Activated CD8-positive, alpha-beta T cell treated with anti-CD3 and anti-CD28 coated beads, Interleukin-2, amount 10 ng/mL, durations not matched to agents 7 days and 5 days (primary cell): ENCODE measurements around the gene FGF14. TPM values are rescaled to one million over a fixed set of nuclear protein-coding genes. Genes with fewer than 3 reads are reported as not detected.

ENCODE experiments used
- ATAC-seq: fragments of 150-1000 bp; cut with Tn5 transposase; one replicate; pipeline ENCODE4 v1.10.0; 2021; ENCODE audit warnings: moderate library complexity
- CTCF ChIA-PET: fragments of 350-600 bp; sonication (Branson Sonifier 250); formaldehyde crosslinking; loops from one replicate; lab custom pipeline; 2021; ENCODE audit warnings: antibody characterized with exemption; lab: Charles Lee
- POLR2A ChIA-PET: fragments of 350-600 bp; sonication (Branson Sonifier 250); formaldehyde crosslinking; loops from one replicate; lab custom pipeline; 2021; ENCODE audit warnings: antibody characterized with exemption; lab: Charles Lee
- DNase-seq: peaks from one replicate; pipeline ENCODE4 v3.0.0-alpha.2; 2020
- H3K27ac Mint-ChIP-seq: one replicate; pipeline ENCODE4 v1.8.0; 2021; ENCODE audit warnings: mild to moderate bottlenecking, mixed read lengths
- H3K27me3 Mint-ChIP-seq: one replicate; pipeline ENCODE4 v1.8.0; 2021; ENCODE audit warnings: low read depth, mixed read lengths
- H3K36me3 Mint-ChIP-seq: one replicate; pipeline ENCODE4 v1.8.0; 2021; ENCODE audit warnings: low read depth, mixed read lengths
- H3K4me1 Mint-ChIP-seq: one replicate; pipeline ENCODE4 v1.8.0; 2021; ENCODE audit warnings: low read depth, mixed read lengths
- H3K4me3 Mint-ChIP-seq: one replicate; pipeline ENCODE4 v1.8.0; 2021; ENCODE audit warnings: mild to moderate bottlenecking, mixed read lengths
- H3K9me3 Mint-ChIP-seq: one replicate; pipeline ENCODE4 v1.8.0; 2022; ENCODE audit warnings: mixed read lengths; ENCODE audit not compliant: insufficient read depth
- total RNA-seq, 2 experiments: library from RNA; stranded (reverse); gene quantifications; one replicate each; pipeline ENCODE4 v1.2.3, GENCODE V29; 2021

FGF14 gene
- total RNA-seq, 2 experiments from 2014 or later: not detected

DNA sequence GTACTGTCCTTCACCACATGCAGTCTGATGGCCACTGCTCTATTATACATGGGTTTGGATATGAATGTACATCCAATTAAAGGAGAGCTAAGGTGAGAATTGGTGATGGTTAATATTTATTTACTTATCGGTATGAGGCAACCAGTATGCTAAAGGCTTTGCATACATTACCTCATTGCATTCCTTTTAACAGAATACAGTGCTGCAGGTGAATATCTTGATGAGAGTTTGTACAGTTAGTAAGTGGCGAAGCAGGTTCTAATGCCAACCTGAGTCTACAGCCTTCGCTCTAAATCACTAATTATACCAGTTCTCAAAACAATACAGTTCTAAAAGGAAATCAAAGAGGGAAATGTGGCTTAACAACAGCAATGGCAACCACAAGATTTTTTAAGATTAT lies 665.3 kb downstream of the FGF14 start:
- H3K27me3 Mint-ChIP-seq: no peaks in the 10 kb centered on the region
- no peak for DNase-seq
- ChIA-PET POLR2A (no interaction called here), CTCF (no interaction called here)
- ATAC-seq: no peak
- no peak overlapping the region for H3K4me3 Mint-ChIP-seq
- no peak overlapping the region for H3K27ac Mint-ChIP-seq
- H3K4me1 Mint-ChIP-seq: no peaks in the 10 kb centered on the region
- H3K9me3 Mint-ChIP-seq: no peaks in the 10 kb centered on the region
- H3K36me3 Mint-ChIP-seq: no peaks in the 10 kb centered on the region

DNA sequence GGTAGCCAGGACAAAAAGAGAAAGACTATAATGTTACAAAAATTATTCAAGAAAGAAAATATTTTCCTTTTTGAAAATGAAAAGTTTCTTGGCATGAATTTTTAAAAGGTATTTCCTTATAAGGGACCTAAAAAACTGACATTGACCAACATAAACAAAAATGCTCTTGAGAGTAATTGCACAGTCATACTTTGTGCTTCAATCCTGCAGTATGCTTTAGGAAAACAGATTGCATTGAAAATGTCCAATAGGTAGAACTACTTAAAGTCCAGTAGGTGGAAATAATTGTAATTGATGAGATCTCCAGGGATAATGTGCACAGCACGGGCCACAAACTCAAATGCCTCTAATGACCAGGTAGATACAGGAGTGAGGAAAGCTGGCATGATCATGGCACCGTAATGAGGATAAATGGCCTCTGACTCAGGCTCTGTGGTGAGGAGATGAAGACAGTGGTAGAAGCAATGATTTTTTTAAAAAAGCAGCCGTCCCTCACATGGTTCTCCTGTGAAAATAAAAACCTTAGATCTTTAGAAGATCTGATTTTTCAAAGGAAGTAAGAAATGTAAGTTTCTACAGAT lies 671.3 kb downstream of the FGF14 start:
- H3K36me3 Mint-ChIP-seq: no peaks in the 10 kb centered on the region
- H3K27ac Mint-ChIP-seq: no peak overlapping the region
- H3K4me3 Mint-ChIP-seq: no peak overlapping the region
- CTCF ChIA-PET: no interaction called here
- no peaks in the 10 kb centered on the region for H3K27me3 Mint-ChIP-seq
- no peak for DNase-seq
- no peaks in the 10 kb centered on the region for H3K4me1 Mint-ChIP-seq
- H3K9me3 Mint-ChIP-seq: no peaks in the 10 kb centered on the region
- no peak for ATAC-seq
- POLR2A ChIA-PET: no interaction called here

DNA sequence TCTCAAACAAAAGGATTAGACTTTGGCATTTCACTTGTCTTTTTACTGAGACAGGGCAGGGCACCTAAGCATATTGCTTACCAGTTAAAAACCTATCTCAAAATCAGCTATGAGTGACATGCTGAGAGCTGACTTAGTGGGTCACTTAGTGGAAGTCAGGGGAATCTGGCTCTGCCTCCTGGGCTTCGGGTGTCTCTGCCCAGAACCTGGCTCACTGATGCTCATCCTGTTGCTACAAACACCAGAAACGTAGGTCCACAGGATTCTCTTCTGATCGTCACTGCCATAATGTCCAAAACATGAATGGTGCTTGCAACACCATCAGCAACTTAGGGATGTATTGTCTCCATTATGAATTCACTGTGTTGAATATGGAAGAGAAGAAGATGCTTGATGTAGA lies 673.2 kb downstream of the FGF14 start:
- ChIA-PET POLR2A (no interaction called here), CTCF (no interaction called here)
- Mint-ChIP-seq H3K4me3 (no peak overlapping the region), H3K9me3 (no peaks in the 10 kb centered on the region), H3K27me3 (no peaks in the 10 kb centered on the region), H3K27ac (no peak overlapping the region), H3K36me3 (no peaks in the 10 kb centered on the region), H3K4me1 (no peaks in the 10 kb centered on the region)
- ATAC-seq (no peak), DNase-seq (no peak)

DNA sequence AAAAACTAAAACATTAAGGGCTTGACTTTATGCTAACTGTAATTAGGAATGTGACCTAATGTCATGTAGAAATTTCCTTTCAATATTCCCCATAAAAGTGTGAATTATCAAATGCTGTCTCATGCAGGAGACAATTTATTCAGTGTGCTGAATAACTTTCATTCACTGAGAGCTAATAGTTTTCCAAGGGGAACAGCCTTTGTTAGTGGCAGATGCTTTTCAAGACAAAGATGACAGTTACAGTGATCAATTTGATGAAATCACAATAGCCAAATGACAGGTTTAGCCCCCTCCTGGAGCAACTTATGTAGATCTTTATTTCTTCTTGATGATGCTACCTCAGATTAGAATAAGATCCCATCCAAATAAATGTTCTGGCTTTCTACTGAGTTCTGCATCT lies 673.8 kb downstream of the FGF14 start:
- H3K27ac Mint-ChIP-seq: no peak overlapping the region
- H3K4me1 Mint-ChIP-seq: no peaks in the 10 kb centered on the region
- CTCF ChIA-PET: interaction anchor here (1.2 kb wide), 1 partner anchor 582 kb away, joined by 3 read pairs; no protein-coding TSS in a partner anchor
- no peak for ATAC-seq
- no peak for DNase-seq
- no peaks in the 10 kb centered on the region for H3K9me3 Mint-ChIP-seq
- H3K4me3 Mint-ChIP-seq: no peak overlapping the region
- POLR2A ChIA-PET: no interaction called here
- H3K27me3 Mint-ChIP-seq: no peaks in the 10 kb centered on the region
- no peaks in the 10 kb centered on the region for H3K36me3 Mint-ChIP-seq

DNA sequence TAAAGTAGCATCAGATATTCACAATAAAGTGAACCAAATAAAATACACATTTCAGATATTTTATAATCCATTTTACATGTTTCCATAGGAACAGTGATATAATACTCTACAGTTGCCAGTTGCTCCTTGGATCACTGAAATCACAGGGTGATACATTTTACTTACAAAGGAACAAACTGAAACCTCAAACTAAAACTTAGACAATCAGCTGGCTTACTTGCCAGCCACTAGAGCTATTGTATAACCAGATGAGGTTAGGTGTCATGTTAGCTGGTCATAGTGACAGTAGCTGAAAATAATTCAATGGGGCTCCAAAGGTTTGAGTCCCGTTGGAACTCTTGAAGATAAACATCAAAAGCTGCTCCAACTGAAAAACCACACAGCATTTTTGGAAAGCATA lies 674.7 kb downstream of the FGF14 start:
- DNase-seq (no peak), ATAC-seq (no peak)
- Mint-ChIP-seq H3K9me3 (no peaks in the 10 kb centered on the region), H3K4me3 (no peak overlapping the region), H3K27me3 (no peaks in the 10 kb centered on the region), H3K36me3 (no peaks in the 10 kb centered on the region), H3K27ac (no peak overlapping the region), H3K4me1 (no peaks in the 10 kb centered on the region)
- CTCF ChIA-PET: interaction anchor here (1.2 kb wide), 1 partner anchor 582 kb away, joined by 3 read pairs; no protein-coding TSS in a partner anchor
- POLR2A ChIA-PET: no interaction called here

DNA sequence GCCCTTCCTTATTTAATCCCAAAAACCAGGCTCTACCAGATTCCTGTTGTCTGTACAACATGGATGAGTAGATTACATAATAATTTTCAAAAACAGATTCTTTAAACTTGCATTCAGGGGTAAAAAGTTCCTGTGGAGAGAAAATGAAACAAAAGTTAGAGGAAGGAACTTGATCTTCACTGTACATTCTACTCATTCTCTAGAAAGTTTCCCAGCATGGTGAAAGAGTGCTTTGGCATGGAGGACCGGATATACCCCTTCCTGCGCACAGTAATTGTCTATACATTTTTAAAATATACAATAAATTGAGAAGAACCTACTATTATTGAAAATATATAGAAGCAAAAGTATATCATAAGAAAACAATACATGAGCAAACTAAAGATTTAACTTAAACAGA lies 675.2 kb downstream of the FGF14 start:
- Mint-ChIP-seq H3K9me3 (no peaks in the 10 kb centered on the region), H3K4me3 (no peak overlapping the region), H3K4me1 (no peaks in the 10 kb centered on the region), H3K27ac (no peak overlapping the region), H3K27me3 (no peaks in the 10 kb centered on the region), H3K36me3 (no peaks in the 10 kb centered on the region)
- ATAC-seq: no peak
- no peak for DNase-seq
- ChIA-PET CTCF (no interaction called here), POLR2A (no interaction called here)

DNA sequence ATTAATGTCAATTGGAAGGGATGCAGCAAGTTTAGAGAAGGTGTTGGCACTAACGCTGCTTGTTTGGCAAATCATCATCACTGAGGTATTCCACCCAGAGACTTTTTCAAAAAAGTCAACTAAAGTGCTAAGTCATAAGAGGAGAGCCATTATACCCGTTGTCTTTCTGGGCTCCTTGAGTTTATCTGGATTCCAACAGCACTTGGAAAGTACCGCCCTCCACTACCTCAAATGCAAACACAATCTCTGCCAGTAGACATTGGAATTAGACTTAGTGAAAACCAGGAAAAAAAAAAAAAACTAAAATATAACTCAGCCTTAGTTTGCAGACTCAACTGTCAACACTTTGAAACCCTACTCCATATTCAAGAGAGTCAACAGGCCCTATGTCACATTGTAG lies 683.4 kb downstream of the FGF14 start:
- H3K36me3 Mint-ChIP-seq: no peaks in the 10 kb centered on the region
- POLR2A ChIA-PET: no interaction called here
- H3K9me3 Mint-ChIP-seq: no peaks in the 10 kb centered on the region
- H3K4me1 Mint-ChIP-seq: no peaks in the 10 kb centered on the region
- no peak overlapping the region for H3K4me3 Mint-ChIP-seq
- H3K27ac Mint-ChIP-seq: no peak overlapping the region
- ATAC-seq: no peak
- CTCF ChIA-PET: no interaction called here
- H3K27me3 Mint-ChIP-seq: no peaks in the 10 kb centered on the region
- DNase-seq: no peak

DNA sequence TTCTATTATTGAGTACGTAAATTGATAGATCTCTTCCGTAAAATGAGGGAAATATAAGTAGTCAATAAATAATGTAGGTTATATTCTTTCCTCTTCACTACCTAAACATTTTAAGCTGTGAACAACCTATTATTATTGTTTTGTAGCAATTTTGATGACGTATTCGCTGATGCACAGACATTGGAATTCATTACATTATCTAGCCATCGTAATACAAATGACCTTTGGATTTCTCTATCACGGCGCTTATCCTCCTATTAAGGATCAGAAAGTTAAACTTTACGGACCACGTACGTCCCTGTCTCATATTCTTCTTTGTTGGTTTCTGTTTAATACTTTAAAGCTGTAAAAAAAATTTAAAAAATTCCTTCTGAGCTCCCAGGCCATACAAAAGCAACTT lies 684.5 kb downstream of the FGF14 start:
- Mint-ChIP-seq H3K4me1 (no peaks in the 10 kb centered on the region), H3K9me3 (no peaks in the 10 kb centered on the region), H3K4me3 (no peak overlapping the region), H3K27me3 (peaks cover 2% of the 10 kb centered on the region), H3K36me3 (no peaks in the 10 kb centered on the region), H3K27ac (no peak overlapping the region)
- ATAC-seq (no peak), DNase-seq (no peak)
- ChIA-PET POLR2A (no interaction called here), CTCF (no interaction called here)

DNA sequence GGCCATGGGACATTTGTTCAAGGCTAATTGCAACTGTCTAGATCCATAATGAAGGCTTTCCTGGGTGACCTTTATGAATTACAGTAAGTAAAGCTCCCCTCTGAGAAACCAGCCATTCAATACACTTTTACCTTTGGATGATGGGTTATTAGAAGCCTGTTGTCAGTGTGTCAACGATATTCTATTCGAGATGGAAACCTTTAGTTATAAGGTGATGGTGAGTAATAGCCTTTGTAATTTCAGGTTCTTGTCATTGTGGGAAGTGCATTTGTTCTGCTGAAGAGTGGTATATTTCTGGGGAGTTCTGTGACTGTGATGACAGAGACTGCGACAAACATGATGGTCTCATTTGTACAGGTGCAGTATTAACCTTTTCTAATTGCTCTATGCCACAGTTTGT lies 687.7 kb downstream of the FGF14 start:
- H3K9me3 Mint-ChIP-seq: no peaks in the 10 kb centered on the region
- CTCF ChIA-PET: no interaction called here
- peaks cover 2% of the 10 kb centered on the region for H3K27me3 Mint-ChIP-seq
- no peaks in the 10 kb centered on the region for H3K36me3 Mint-ChIP-seq
- DNase-seq (no peak), ATAC-seq (no peak)
- POLR2A ChIA-PET: no interaction called here
- no peak overlapping the region for H3K4me3 Mint-ChIP-seq
- no peak overlapping the region for H3K27ac Mint-ChIP-seq
- H3K4me1 Mint-ChIP-seq: no peaks in the 10 kb centered on the region

DNA sequence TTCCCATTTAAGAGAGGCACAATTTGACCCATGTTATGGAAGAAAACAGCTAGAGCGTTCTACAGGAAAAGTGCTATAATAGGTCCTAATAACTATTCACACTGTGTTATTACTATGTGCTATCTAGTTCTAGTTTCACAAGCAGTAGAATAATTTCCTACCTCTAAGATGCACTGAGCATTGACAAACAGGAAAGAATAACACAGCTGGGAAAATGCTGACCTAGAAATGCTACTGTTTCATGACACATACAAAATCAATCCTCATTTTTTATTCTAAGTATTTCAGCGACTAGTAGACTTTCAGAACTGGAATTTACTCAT lies 689.9 kb downstream of the FGF14 start:
- peaks cover 2% of the 10 kb centered on the region for H3K4me1 Mint-ChIP-seq
- H3K9me3 Mint-ChIP-seq: no peaks in the 10 kb centered on the region
- DNase-seq (no peak), ATAC-seq (no peak)
- H3K27me3 Mint-ChIP-seq: peaks cover 2% of the 10 kb centered on the region
- H3K36me3 Mint-ChIP-seq: no peaks in the 10 kb centered on the region
- no peak overlapping the region for H3K27ac Mint-ChIP-seq
- CTCF ChIA-PET: interaction anchor here (1.7 kb wide), 1 partner anchor 10 kb away, joined by 4 read pairs; no protein-coding TSS in a partner anchor
- no peak overlapping the region for H3K4me3 Mint-ChIP-seq
- POLR2A ChIA-PET: no interaction called here

DNA sequence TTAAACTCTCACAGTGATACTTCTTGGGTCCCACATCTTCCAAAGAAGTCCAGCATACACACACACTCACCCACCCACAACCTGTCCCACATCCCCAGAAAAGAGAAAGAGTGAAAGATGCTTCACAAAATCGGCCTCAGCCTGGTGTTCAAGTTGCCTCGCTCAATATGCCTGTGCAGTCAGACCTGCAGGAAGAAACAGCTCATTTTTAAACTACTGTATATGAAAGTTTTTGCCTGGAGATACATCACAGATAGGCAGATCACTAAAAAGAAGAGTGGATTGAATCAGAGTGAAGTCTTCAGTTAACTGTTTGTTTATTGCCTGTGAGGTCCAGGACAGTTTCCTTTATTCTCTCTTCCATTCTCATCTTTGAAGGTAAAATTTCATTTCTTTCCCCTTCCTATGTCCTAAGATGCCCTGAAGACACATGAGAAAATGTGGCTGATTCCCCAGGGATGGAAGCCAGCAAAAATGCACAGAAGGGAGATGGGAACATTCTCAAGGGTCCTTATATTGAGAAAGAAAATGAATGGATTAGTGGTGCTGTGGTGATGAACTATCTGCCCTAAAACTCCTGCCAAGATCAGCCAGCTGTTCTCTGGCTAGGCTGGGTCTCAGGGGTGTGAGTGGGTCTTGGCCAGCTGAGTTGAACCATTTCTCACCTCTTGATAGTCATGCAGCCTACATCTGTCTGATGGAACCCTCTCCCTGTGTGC lies 690.4 kb downstream of the FGF14 start:
- H3K27me3 Mint-ChIP-seq: peaks cover 5% of the 10 kb centered on the region
- H3K4me3 Mint-ChIP-seq: no peak overlapping the region
- H3K27ac Mint-ChIP-seq: no peak overlapping the region
- ChIA-PET CTCF (interaction anchor here (1.7 kb wide), 1 partner anchor 10 kb away, joined by 4 read pairs; no protein-coding TSS in a partner anchor), POLR2A (no interaction called here)
- DNase-seq (no peak), ATAC-seq (no peak)
- H3K36me3 Mint-ChIP-seq: no peaks in the 10 kb centered on the region
- no peaks in the 10 kb centered on the region for H3K9me3 Mint-ChIP-seq
- H3K4me1 Mint-ChIP-seq: peaks cover 7% of the 10 kb centered on the region

DNA sequence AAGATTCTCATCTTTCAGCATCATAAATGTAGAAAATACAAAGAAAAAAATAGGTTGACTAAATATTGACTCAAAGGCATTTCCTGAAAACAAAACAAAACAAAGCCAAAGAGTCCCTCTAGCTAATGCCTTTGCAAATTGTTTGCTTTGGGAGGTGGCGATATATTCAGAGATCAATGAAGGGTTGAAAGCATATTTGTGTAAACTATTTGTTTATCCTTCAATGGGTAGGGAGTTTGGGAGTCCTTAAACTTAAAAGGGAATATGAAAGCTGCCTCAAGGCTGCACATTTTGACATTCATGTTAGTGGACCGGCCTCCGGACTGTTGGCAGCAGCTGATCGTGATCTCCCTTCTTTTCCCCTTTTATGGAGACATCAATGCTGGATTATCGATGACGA lies 691.9 kb downstream of the FGF14 start:
- DNase-seq (no peak), ATAC-seq (no peak)
- ChIA-PET POLR2A (no interaction called here), CTCF (no interaction called here)
- Mint-ChIP-seq H3K27me3 (peaks cover 8% of the 10 kb centered on the region), H3K27ac (no peak overlapping the region), H3K4me1 (peaks cover 13% of the 10 kb centered on the region), H3K36me3 (no peaks in the 10 kb centered on the region), H3K4me3 (no peak overlapping the region), H3K9me3 (no peaks in the 10 kb centered on the region)
